ENCODE results near the gene TDRD3. TPM values are rescaled to one million over a fixed set of nuclear protein-coding genes. Genes with fewer than 3 reads are reported as not detected.

TDRD3 gene
- total RNA-seq, 4 donors from 2014 or later: 28.5 to 47.8 (median 41.3) TPM

- TF ChIP-seq POLR2A (IDR thresholded peaks at IDR 0.05) (no peak), CTCF (IDR thresholded peaks at IDR 0.05) (no peak)
- Histone ChIP-seq H3K4me1 (peaks cover 6 to 12% of the 10 kb centered on the region in 2 donors), H3K27me3 (no peaks in the 10 kb centered on the region), H3K27ac (no peak overlapping the region), H3K36me3 (no peaks in the 10 kb centered on the region), H3K9me3 (no peaks in the 10 kb centered on the region), H3K4me3 (replicated peaks in 1 of 3) (no peak overlapping the region)
- DNase-seq: no peak
- WGBS, 2 donors: 59 to 70% methylated on average over 3 of the region's 3 CpGs
- intact Hi-C loops (cut with DNase I): no loop called here
Observed at GRCh38 chr13:60410299-60410698, 13.3 kb downstream of the TDRD3 start.

GRCh38 chr13:60411464-60411863 lies 14.4 kb downstream of the TDRD3 start:
- no peak overlapping the region for H3K27ac ChIP-seq
- WGBS, 2 donors: 78 to 80% methylated on average over 1 of the region's 1 CpG
- TF ChIP-seq POLR2A (IDR thresholded peaks at IDR 0.05) (no peak), CTCF (IDR thresholded peaks at IDR 0.05) (no peak)
- intact Hi-C loops (cut with DNase I): no loop called here
- no peaks in the 10 kb centered on the region for H3K27me3 ChIP-seq
- peaks cover 6 to 12% of the 10 kb centered on the region in 2 donors for H3K4me1 ChIP-seq
- no peaks in the 10 kb centered on the region for H3K9me3 ChIP-seq
- no peaks in the 10 kb centered on the region for H3K36me3 ChIP-seq
- DNase-seq: no peak
- no peak overlapping the region for H3K4me3 ChIP-seq (replicated peaks in 1 of 3)

- no peak overlapping the region for H3K27ac ChIP-seq
- DNase-seq: no peak
- intact Hi-C loops (cut with DNase I): no loop called here
- H3K9me3 ChIP-seq: no peaks in the 10 kb centered on the region
- no peaks in the 10 kb centered on the region for H3K36me3 ChIP-seq
- H3K27me3 ChIP-seq: no peaks in the 10 kb centered on the region
- 85 to 93% methylated on average over 2 of the region's 2 CpGs for whole genome bisulfite sequencing, 2 donors
- H3K4me1 ChIP-seq: peaks cover 6 to 12% of the 10 kb centered on the region in 2 donors
- TF ChIP-seq POLR2A (IDR thresholded peaks at IDR 0.05) (no peak), CTCF (IDR thresholded peaks at IDR 0.05) (no peak)
- H3K4me3 ChIP-seq (replicated peaks in 1 of 3): no peak overlapping the region
Observed at GRCh38 chr13:60411983-60412382, 15.0 kb downstream of the TDRD3 start.

GRCh38 chr13:60412909-60413616 lies 16.0 kb downstream of the TDRD3 start:
- H3K27me3 ChIP-seq: no peaks in the 10 kb centered on the region
- WGBS, 2 donors: 94 to 96% methylated on average over 3 of the region's 3 CpGs
- H3K9me3 ChIP-seq: no peaks in the 10 kb centered on the region
- intact Hi-C loops (cut with DNase I): no loop called here
- TF ChIP-seq POLR2A (IDR thresholded peaks at IDR 0.05) (no peak), CTCF (IDR thresholded peaks at IDR 0.05) (no peak)
- no peaks in the 10 kb centered on the region for H3K36me3 ChIP-seq
- no peak for DNase-seq
- peaks cover 6 to 12% of the 10 kb centered on the region in 2 donors for H3K4me1 ChIP-seq
- no peak overlapping the region for H3K4me3 ChIP-seq (replicated peaks in 1 of 3)
- H3K27ac ChIP-seq: no peak overlapping the region

- intact Hi-C loops (cut with DNase I): no loop called here
- H3K36me3 ChIP-seq: no peaks in the 10 kb centered on the region
- H3K9me3 ChIP-seq: no peaks in the 10 kb centered on the region
- no peak overlapping the region for H3K27ac ChIP-seq
- no peak for DNase-seq
- TF ChIP-seq POLR2A (IDR thresholded peaks at IDR 0.05): no peak
- no peak for TF ChIP-seq CTCF (IDR thresholded peaks at IDR 0.05)
- no peaks in the 10 kb centered on the region for H3K27me3 ChIP-seq
- peaks cover 6 to 12% of the 10 kb centered on the region in 2 donors for H3K4me1 ChIP-seq
- no peak overlapping the region for H3K4me3 ChIP-seq (replicated peaks in 1 of 3)
Observed at GRCh38 chr13:60414177-60414576, 17.2 kb downstream of the TDRD3 start.
